Measurements from ENCODE around the gene NPR3.
A peak's percentile ranks its signal among the peaks of the same experiment; 100 is the strongest.

Gene NPR3

DNA sequence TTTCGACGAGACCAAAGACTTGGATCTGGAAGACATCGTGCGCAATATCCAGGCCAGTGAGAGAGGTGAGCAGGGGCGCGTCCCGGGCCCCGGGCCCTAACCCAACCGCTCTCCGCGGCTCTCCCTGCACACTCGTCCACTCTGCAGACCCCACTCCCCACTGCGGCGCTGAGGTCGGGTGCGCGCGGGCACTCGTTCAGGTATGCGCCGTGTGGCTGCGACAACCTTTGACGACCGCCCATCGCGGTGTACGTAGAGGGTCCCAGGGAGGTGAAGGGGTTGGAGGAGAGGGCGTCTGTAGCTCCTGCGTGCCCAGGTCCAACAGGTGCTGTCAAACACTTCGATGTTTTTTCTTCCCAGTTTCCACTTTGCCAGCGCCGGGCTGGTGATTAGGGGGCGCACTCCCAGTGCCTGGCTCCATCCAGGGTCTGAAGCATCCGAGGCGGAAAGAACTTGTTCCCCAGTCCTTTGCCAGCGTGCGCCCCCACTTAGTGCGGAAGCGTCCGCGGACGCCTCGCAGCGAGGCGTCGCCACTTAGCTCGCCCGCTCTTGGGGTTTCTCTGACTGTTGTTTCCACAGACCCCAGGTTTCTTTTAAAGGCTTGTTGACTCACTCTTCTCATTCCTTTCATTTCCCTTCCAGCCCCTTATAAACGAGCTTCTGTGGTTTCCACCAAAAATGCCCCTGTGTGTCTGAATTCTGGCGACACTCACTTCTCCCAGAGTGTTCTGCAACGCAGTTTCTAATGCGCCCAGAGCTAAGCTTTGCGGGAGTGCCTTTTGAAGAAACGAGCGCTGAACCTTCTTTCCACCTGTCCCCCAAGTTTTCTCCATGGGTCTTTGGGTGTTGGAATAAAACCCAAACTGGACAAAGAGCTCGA lies 1.6 kb downstream of the NPR3 start:
- DNase-seq, result peak; percentile 22

DNA sequence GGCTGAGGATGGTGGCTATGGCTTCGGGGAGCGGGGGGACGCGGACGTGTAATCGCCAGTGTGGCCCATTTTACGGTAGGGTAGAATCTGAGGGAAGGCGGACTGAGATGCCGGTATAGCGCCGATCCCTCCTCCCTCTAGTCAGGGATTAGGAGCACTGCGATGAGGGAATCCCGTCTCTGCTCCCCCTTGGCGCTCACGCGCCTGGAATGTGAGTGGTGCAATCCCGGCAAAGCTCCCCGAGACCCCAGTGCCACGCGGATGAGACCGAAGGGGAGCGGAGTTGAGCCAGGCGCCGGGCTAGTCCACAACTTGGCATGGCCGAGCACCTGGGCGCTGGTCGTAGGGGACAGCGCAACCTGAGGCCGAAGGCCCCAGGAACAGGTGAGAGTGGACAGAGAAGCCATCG lies 2.2 kb downstream of the NPR3 start:
- DNase-seq, result no peak

DNA sequence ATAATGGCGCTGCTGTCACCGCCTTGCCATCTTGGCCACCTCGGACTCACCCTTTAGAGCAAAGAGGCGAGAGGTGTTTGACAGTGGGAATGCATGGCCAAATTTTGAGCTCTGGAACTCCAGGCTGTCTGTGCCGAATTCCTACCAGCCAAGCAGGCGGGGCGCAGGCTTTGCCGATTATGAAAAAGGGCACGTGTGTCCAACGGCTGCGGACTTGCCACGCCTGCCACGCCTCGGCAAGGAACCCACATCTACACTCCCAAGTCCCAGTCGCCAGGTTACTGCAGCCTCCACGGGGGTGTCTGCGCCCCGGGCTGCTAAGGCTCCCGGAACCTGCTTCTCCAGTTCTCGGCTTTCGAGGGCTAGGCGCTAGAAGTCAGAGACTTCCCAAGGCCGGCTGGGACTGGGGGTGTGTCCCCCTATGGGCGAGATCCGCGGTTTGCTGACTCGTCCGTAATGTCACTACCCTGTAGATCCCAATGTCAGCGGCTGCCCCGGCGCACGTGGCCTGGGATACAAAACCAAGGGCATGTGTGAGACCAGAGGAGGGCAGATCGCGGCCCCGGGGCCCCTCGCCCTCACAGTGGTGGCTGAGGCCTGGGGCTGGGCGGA lies 2.8 kb downstream of the NPR3 start:
- DNase-seq, result peak; percentile 26

DNA sequence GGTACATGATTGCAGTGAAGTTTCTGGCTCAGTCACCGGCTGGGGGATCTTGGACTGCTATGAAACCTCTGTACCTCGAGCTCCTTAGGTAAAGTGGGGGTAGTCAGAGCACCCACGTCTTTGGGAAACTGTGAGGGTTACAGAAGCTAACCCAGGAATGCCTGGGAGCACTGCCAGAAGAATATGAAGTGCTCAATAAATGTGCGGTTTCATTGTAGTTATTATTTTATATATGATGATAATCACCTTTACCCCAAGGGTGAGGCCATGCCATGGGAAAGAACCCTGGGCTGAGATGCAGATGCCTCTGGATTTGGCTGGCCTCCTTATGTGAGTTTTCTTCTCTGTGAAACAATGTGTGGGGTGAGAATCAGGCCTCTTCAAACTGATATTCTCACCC lies 3.7 kb downstream of the NPR3 start:
- no peak for DNase-seq

DNA sequence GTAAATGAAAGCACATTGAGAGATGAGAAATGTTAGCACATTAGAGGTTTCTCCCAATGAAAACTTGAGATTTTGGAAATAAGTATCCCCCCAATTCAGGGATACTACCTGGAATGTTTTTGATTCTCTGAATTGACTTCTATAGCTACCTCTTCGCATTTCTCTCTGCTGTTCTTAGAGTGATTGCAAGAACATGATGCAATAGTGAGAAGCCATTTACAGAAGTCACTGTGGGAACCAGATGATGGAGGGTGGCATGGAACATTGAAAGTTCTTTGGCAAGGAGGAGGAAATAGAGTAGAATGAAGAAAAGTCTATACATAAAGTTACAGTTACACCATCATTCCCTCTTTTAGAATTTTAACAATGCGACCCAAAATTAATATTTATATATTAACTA lies 9.2 kb downstream of the NPR3 start:
- peak; percentile 31 for DNase-seq

DNA sequence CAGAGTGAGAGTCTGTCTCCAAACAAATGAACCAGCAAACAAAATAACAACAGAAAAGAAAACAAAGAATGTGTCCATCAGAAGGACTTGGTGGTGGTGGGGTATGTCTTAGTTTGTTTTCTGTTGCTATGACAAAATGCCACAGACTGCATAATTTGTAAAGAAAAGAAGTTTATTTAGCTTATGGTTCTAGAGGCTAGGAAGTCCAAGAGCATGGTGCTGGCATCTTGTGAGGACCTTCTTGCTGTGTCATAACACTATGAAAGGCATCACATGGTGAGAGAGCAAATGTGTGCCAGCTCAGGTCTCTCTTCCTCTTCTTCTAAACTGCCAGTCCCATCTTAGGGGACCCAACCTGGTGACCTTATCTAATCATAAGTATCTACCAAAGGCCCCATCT lies 10.5 kb downstream of the NPR3 start:
- DNase-seq, result no peak

DNA sequence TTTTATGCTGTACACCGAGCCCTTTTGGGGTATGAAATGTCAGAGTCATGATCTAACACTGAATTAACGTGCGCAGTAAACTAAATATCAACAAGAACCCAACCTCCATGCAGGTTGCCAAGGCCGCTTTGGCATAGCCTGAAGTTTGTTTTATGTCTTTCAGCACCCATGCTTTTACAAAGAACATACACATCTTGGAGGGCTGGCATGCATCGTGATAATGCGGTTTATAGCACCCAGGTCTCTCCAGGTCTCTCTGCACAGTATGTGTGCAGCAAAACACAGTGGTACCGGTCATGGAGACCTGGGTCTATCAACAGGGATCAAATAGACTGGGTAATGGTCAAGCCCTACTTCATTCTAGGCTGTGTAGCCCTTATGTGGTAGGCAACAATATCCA lies 11.8 kb downstream of the NPR3 start:
- no peak for DNase-seq

DNA sequence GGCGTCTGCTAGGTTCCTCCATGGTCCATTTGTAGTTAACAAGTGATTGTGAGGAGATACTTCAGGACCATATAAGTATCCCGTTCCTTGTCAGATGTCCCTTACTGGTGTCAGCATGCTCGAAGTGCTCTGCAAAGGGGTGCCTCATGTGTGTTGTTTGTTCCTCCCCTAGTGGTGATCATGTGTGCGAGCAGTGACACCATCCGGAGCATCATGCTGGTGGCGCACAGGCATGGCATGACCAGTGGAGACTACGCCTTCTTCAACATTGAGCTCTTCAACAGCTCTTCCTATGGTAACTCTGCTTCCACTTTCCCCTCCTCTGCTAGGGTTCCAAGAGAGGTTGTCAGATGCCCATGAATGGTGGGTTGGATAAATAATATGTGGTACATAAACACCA lies 13.4 kb downstream of the NPR3 start:
- DNase-seq, result no peak

DNA sequence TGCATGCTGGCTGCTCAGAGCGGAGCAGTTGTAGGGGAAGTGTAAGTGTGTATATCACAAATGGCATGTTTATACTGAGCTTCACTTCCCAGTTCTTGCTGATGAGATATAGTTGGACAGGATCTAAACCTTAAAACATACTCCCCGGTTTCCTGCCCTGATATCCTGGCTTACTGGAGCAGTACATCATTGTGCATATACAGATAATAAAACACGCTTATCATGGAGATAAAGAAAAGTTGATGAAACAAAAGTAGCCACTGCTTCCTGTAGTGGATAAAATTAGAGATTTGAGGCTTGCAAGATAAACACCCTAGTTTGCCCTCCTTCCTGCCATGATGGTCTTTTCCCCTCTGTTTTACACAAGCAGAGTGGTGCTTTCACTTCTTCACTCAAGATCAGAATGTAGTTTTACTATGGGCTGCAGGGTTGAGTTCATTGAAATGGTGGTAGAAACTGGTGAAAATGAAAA lies 15.0 kb downstream of the NPR3 start:
- DNase-seq, result no peak

DNA sequence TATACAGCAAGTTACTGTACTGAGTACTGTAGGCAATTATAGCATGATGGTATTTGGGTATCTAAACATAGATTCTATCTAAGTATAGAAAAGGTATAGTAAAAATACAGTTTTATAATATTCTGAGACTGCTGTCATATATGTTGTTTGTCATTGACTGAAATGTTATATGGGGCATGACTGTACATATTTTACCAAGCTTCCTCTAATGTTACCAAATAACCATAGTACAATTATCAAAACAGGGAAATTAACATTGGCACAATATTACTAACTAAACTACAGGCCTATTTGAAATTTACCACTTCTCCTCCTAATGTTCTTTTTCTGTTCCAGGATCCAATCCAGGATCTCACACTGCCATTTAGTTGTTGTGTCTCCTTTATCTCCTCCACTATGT lies 18.5 kb downstream of the NPR3 start:
- no peak for DNase-seq

DNA sequence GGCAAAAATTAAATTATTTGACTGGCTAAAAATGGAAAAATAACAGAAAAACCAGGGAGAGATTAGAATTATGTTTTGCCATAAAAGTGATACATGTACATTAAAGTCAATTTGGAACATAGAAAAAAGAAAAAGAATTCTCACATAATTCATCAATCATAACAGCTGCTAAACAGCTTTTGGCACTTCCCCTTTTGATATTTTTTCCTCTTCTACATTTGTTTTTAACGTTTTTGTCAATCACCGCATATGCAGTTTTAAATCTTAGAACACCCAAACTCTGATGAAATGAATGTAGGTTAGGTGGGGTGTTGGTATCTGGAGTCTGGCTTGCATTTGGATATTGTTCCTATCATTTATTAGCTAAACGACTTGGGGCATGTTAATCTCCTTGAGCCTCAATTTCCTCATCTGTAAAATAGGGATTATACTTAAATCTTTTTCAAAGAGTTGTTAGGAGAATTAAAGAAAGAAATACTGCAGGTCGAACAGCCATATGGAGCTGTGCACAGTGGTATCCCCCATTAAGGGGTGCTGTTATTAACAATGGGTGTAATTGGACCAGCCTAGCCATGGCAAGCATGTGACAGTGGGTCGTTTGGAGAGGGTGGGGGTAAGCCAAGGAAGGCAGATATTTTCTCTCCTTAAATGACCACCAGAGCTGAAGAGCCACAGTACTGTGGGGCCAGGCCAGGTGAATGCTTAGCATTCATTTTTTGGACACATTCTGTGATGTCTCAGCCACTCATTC lies 22.6 kb downstream of the NPR3 start:
- no peak for DNase-seq

DNA sequence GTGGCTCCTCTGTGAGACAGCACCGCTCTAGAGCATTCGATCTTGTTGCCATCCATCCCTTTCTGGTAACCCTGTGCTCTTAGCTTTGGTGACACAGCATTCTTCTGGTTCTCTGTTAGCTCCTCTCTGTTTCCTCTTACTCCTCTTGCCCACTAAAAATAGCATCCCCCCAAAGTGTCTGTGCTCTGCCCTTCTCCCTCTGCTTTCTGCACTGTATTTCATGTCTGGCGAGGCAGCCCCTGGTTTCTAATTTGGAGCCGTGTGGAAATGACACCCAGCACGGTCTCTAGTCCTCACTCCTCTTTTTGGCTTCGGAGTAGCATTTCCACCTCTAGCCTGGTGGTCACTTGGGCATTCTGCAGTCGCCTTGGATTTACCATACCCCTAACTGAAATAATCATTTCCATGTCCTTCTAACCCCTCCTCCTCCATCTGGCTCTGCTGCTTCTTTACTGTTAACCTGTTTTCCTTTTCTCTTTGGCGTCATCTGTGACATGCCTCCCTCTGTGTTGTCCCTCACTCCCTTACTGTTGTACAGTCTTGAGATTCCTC lies 23.8 kb downstream of the NPR3 start:
- no peak for DNase-seq

DNA sequence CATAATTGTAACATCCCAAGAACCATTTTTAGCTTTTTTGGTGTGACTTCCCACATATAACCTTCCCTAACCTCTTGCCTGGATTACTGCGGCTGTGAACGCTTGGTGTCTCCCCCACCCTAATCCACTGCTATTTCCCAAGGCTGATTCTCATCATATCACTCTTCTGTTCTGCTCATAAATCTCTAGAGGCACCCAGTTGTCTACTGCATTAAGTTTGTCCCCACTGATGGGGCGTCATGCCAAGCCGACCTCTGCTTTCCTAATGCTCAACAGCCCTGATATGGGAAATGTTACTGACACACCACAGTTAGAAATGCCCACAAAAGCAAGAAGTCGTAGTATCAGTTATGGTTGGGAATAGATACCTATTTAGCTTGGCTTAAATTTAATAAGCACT lies 24.4 kb downstream of the NPR3 start:
- DNase-seq, result no peak

DNA sequence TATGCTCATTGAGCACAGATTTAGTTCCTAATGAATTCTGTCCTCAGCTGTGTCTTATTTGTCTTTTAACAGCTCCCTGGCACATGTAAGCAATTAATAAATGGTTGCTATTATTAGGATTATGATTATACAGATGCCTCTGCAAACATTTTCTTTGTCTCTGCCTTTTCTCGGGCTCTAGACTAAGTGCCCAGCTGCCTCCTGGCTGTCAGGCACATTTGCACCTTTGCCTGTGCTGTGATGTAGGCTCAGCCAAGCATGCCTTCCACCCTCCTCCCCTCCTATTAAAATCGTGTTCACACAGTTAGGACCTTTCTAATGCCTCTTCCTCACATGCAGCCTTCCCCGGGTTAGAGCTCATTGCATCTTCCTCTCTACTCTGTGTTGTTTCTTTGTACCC lies 25.7 kb downstream of the NPR3 start:
- no peak for DNase-seq

DNA sequence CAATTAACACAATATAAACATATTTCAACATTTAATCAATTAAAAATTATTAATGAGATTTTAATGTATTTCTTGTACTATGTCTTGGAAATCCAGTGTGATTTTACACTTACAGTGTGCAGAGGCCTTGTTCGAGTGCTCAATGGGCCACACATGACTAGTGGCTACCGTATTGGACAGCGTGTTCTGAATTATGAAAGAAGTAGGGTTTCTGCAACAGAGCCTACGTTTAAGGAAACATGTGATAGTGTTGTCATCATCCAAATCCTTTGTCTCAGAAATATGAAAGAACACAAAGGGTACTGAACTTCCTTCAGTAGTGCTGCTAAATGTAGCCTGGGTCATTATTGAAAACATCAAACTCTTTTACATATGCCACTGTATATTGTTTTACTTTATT lies 29.5 kb downstream of the NPR3 start:
- peak; percentile 45 for DNase-seq

DNA sequence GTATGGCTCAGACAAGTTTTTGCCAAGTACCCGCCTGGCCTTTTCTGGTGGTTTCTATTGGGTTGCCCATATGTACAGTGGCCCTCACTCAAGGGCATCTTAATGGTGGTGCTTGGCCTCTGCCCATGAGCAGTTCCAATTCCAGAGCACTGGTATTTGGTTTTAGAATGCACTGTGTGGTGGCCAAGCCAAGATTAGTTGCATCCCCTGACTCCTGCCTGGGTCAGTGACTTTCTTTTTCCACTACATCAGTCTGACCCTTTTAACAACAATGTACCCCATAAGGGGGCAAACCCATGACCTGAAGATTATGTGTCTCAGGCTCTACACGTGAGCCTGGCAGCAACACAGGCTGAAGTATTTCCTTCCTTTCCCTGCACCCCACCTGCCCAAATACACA lies 34.2 kb downstream of the NPR3 start:
- no peak for DNase-seq

DNA sequence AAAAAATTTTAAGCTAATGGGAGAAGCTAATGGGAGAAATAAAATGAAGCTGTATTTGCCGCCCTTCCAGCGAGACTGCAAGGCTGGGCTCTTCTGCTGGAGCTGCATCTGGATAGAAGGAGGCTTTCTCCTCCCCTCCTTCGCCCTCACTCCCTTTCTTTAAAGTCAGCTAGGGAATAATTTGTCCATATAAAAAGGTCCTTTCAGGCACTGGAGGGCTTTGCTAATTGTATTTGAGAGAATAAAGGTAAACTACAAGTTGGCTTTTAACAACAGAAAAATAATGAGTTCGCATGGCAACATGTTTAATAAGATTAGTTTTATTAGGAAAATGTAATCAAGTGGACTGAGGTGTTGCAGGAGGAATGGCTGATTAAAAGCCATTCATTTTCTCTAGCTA lies 41.3 kb downstream of the NPR3 start:
- DNase-seq, result no peak

DNA sequence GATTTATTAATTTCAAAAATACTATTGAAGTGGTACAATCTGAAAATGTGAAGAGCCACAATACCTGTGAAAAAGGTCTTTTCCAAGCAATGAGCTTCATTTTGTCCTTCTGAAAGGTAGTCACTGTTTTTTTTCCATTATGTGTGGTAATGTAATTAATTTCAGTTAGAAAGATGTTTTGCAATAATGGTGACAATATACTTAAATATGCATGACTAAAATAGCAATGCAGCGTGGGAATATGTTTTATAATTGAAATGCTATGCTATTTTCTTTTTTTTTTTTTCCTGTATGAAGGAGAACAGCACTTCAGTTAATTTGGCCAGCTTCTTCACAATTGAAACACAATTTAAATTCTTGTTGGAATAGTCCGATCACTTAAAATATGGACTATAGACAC lies 41.9 kb downstream of the NPR3 start:
- DNase-seq, result no peak

DNA sequence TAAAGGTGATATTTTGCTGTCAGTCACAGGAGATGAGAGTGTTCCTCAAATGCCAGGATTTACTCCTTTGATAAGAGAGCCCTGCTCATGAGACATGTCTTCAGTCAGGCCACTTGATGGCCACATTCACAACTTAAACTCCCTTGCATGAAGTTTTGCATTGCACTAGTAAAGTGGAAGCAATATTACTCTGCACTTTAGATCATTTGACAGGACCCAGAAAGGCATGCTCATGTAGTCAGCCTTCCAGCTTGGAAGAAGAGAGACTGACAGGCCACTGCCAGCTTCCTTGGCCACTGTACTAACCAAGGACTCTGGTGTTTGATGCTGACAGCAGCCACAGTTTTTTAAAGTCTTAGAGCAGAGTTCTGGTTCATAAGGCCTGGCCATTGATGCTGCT lies 42.6 kb downstream of the NPR3 start:
- DNase-seq, result no peak

DNA sequence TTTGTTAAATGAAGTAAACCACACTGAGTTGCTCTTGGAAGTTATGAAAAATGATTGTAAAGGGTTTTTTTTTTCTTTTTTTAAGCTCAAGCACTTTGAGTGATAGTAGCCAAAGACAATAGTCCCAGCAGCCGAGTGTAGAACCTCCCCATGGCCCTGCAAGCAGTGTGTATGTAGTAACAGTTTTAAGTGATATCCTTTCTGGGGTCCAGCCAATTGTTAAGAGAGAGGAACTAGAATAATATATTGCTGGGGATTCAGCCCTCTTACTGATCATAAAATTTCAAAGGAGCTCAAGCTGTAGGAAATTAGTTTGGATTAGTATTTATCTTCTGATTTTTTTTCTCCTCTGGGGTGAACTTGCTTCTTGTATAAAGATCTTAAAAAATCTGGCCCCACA lies 43.2 kb downstream of the NPR3 start:
- no peak for DNase-seq

DNA sequence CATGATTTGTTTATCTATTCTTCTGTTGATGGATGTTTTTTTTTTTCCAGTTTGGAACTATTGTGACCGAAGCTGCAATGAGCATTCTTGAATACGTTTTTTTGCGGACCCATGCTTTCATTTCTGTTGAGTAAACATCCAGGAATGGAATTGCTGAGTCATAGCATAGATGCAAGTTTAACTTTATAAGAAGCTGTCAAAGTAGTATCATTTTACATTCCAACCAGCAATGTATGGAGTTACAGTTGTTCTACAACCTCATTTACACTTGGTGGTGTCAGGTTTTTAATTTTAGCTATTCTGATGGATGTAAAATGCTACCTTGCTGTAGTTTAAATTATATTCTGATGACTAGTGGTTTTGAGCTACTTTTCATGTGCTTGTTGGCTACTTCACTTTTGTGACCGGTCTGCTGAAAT lies 49.0 kb downstream of the NPR3 start:
- peak; percentile 59 for DNase-seq

DNA sequence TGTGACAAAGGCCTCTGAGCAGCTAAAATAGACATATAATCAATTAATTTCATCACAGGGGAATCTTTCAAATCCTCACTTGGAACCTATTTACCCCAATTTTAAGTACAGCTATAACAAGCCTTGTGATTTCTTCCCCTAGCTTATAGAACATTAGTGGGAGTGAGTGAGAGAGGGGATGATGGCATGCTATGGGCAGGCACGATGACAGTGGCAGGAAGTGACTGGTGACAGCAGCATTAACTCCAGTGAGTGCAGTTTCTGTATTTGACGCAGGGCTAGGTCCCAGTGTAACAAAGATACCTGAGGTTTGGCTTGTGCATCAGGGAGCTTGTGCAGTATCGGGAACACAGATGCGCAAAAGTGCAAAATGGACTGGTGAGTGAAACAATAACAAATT lies 54.1 kb downstream of the NPR3 start:
- peak; percentile 43 for DNase-seq

DNA sequence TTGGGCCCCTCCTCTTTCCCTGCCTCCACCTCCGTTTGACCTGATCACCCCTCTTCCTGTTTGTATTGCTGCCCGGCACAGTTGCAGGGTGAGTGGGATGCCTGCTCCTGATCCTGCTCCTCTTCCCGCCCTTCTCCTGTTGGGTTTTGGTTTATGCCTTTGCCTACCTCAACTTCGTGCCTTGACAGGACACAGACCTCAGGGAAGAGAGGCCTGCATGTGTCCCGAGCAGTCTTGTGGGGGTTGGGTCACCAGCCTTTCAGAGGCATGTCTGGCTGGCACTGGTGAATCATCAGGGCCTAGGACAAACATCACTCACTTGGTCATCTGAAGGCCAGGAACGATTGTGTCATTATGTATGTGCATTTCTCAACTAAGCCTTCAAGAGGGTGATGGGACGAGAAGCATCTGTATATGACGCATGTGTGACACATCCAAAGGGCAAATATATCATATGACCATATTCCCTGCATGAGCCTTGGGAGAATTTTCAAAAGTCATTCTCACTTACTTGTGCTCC lies 56.9 kb downstream of the NPR3 start:
- peak; percentile 91 for DNase-seq

Data from suppressor macrophage treated with lipopolysaccharide for 4 hours (primary cell).